ENCODE data around the gene IRF6.

IRF6 gene

DNA sequence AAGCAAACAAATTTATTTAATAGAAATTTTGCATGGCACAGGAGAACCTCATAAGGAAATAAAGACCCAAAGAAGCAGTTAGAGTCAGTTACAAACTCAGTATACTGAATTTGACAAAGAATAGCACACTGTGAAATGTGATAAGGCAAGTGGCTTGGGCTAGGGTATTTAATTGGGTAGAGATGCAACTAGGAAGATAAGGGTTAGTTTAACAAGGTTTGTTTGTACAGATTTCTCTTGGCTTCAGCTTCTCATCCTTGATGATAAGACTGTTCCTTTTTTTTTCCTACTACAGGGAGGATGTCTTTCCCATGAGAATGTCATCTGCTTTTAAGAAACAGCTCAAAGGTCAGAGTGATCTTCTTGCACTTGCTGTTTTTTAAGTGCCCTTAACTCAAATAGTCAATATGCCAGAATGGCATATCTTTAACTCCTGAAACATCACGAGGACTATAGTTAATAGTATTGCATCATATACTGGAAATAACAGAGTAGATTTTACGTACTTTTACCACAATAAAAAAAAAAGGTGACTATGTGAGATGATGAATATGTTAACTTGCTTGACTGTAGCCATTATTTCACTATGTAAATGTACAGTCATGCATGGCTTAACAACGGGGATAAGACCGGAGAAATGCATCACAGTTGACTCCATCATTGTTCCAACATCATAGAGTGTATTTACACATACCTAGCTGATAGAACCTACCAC is 59.3 kb downstream of the IRF6 start:
- DNase-seq (ENCODE audit: low read depth, low spot score) = no peak
- no peak overlapping the region for H3K4me3 ChIP-seq (ENCODE audit: low read length)

DNA sequence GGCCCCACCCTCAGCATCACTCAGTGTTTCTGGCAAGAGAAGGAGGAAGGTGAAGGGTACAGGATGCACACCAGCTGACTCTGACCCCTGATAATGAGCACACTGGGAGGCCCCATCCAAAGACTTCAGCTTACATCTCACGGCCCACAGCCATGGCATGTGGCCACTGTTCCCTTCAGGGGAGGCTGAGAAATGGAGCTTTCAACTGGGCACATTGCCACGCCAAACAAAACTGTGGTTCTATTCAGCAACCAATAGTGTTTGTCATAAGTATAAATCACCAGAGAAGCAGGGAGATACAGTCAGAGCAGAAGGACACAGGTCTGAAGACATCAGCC is 62.8 kb downstream of the IRF6 start:
- no peak for DNase-seq (ENCODE audit: low read depth, low spot score)
- H3K4me3 ChIP-seq (ENCODE audit: low read length) = no peak overlapping the region

DNA sequence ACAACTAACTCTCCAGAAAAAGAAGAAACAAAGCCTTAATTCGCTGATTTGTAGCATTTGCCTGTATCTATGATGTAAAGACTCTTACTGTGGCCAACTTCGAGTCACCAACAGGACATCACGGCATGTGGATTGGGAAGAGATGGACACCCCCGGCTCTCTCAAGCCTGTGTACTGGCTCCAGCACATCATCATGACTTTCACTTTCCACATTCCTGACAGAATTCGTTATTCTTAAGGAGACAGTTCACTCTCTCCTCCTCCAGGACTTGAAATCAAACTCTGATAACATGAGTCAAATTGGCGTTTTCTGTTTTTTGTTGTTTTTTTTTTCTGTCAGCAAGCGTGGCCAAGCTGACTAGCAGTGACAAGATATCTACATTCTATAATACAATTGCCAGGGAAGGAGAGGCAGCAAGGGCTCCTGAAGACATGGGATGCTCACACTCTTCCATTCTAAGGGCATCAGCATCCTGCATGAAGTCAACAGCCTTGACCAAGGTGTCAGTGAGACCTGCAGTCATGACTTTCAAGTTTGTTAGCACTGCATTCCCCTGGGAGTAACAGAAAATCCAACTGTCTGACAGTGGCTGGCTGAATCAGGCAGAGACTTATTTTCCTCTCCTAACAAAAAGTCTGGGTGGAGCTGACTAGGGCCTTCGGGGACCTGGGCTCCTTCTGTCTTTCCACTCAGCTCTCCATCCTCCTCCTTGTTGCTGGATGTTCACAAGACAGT is 63.4 kb downstream of the IRF6 start:
- H3K4me3 ChIP-seq (ENCODE audit: low read length) = no peak overlapping the region
- DNase-seq (ENCODE audit: low read depth, low spot score) = no peak

GRCh38 chr1:209741889-209742288 is 64.1 kb downstream of the IRF6 start:
- H3K4me3 ChIP-seq (ENCODE audit: low read length) = no peak overlapping the region

DNA sequence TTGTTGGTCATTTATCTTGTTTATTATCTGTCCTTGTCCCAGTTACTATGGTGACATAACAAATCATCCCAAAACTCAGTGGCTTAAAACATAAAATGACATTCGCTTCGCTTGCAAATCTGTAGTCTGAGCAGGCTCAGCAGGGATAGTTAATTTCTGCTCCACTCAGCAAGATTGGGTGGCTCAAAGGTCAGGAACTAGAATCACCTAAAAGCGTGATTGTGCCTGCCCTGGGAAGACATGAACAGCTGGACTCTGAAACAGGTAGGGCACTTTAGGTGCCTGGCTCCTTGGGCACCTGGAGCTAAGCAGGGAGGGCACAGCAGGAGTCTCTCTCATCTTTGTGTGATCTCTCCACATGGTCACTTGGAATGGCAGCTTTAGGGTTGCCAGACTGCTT is 64.7 kb downstream of the IRF6 start:
- DNase-seq (ENCODE audit: low read depth, low spot score) = no peak
- no peak overlapping the region for H3K4me3 ChIP-seq (ENCODE audit: low read length)

More at GRCh38 chr1:209741889-209742288, 64.1 kb downstream of the IRF6 start:
- no peak for DNase-seq (ENCODE audit: low read depth, low spot score)

GRCh38 chr1:209738270-209738669 is 67.7 kb downstream of the IRF6 start:
- no peak overlapping the region for H3K4me3 ChIP-seq (ENCODE audit: low read length)

DNA sequence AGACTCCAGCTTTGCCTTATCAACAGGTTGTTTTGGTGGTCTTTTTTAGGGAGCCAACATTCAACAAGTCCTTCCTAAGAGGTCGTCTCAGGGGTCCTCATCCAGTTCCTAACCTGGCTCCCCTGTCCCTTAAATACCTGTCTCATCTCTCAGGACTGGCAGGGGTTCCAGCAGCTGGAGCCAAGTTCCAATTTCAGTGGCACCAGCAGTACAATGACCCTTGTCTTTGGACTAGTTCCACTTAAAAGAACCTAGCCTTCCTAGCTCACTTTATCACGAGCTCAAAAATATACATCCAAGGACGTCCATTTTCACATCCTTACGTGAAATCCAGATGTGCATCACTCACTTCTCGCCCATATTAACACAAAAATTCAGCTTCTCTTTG is 68.8 kb downstream of the IRF6 start:
- H3K4me3 ChIP-seq (ENCODE audit: low read length) = no peak overlapping the region
- DNase-seq (ENCODE audit: low read depth, low spot score) = no peak

More at GRCh38 chr1:209738270-209738669, 67.7 kb downstream of the IRF6 start:
- no peak for DNase-seq (ENCODE audit: low read depth, low spot score)

DNA sequence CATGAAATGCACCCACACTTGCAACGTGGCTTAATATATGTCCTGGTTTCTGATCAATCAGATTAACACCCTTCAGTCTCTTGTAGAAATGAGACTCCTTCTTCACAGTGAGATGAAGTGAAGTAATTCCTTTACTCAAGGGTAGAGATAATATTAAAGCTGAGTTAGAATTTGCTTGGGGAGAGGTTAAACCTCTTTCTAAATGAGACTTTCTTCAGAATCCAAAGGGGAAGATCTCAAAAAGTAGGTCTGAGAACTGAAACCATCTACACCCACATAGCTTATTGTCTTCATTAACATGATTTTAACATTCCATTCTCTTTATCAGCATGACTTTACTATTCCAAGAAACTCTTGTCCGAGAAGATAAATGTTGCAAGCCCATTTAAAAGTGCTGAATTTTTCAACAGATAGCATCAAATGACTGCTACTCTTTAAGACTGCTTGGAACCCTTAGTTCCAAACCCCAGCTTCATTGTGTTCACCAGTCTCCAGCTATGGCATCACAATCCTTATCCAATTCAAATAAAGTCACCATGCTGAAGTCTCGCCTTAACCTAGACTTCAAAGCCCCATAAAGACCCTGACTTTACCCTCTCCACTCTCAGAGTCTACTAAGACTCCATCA is 69.3 kb downstream of the IRF6 start:
- no peak for DNase-seq (ENCODE audit: low read depth, low spot score)
- no peak overlapping the region for H3K4me3 ChIP-seq (ENCODE audit: low read length)

All from Jurkat, Clone E6-1 (cell line).